Fibroblast of skin of right quadriceps (primary cell): ENCODE results near the gene DENND4C.
"Not testable (repeated sequence)": the region's sequence is repeated elsewhere in the genome, so short reads cannot be mapped to it uniquely, and the experiment has no call there.

Experiments
- DNase-seq: peaks from one replicate; pipeline ENCODE4 v3.0.0-alpha.2; 2013

The DENND4C gene

DNA sequence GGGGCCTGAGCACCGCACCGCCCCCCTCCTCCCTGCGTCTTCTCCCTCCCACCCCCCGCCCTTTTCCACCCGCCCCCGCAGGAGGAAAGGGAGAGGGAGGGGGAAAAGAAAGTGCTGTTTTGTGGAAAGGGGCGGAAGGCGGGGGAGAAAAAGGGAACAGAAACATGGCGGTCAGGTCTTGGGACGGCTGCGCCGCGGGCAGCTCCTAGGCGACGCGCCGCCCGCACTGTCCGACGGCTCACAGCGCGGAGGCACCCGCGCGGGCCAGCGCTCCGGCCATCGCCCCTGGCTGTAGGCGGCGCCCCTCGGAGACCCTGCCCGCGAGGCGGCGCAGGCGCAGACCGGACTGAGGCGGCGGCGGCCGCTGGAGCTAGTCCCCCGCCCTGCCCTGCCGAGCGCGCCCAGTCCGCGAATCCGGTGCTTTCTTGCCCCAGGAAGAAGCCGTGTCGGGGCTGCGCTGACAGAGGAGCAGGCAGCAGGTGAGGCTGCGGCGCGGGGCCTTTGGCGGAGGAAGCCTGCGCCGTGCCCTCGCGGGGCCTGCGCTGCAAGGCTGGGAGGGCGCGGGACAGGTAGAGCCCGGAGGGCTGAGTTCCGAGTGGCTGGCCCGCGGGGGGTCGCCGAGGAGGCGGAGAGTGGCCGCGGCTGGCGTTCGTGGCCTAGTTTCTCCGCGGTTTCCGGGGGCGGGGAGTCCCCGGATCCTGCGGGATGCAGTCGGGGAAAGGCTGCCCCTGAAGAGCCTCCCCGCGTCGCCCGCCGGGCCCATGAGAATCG lies at the start of gene DENND4C:
Gene DENND4C, plus strand, starts transcription at position 339 of the 771 bp plus-strand sequence. CDS start 45,482 bp downstream, outside the sequence.
- peak; percentile 81 for DNase-seq

GRCh38 chr9:19180991-19181390 lies 49.5 kb upstream of the DENND4C start:
- DNase-seq: no peak

- no peak for DNase-seq
Measured at GRCh38 chr9:19181561-19181960, 48.9 kb upstream of the DENND4C start.

GRCh38 chr9:19184144-19184917 lies 46.2 kb upstream of the DENND4C start:
- peak; percentile 75 for DNase-seq

GRCh38 chr9:19185191-19185590 lies 45.3 kb upstream of the DENND4C start:
- no peak for DNase-seq

DNA sequence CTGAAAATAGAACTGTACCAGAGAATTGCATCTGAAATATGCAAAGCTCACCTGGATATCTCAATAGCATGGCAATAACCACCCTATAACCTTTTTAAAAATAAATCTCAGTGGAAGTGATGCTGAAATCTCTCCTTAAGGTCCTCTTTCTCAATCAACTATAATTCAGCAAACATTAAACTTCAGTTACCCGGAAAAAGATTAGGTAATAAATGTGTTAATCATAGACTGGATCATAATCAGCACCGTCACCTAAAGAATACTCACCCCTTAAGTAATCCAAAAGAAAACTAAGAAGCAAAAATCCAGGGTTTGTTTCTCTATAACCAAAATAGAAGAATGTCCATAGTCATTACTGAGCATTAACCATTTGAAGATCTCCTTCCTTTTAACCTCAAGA lies 44.3 kb upstream of the DENND4C start:
- no peak for DNase-seq

DNA sequence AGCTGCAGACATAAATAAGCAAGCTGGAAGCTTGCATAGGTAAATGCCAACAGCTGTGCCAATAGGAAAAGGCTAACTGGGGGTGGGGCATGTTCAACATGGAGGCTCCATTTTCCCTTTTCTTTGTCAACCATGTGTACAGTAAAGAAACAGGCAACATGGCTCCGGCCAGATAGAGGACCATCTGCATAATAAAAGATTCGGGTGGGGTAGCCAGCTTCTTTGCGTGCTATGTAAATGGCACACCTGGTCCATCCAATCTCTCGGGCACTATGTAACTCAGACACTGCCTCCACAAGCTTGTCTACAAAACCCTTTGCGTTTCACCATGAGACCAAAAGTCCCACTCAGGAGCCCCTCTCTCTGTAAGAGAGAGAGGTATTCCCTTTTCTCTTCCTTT lies 41.7 kb upstream of the DENND4C start:
- no peak for DNase-seq

DNA sequence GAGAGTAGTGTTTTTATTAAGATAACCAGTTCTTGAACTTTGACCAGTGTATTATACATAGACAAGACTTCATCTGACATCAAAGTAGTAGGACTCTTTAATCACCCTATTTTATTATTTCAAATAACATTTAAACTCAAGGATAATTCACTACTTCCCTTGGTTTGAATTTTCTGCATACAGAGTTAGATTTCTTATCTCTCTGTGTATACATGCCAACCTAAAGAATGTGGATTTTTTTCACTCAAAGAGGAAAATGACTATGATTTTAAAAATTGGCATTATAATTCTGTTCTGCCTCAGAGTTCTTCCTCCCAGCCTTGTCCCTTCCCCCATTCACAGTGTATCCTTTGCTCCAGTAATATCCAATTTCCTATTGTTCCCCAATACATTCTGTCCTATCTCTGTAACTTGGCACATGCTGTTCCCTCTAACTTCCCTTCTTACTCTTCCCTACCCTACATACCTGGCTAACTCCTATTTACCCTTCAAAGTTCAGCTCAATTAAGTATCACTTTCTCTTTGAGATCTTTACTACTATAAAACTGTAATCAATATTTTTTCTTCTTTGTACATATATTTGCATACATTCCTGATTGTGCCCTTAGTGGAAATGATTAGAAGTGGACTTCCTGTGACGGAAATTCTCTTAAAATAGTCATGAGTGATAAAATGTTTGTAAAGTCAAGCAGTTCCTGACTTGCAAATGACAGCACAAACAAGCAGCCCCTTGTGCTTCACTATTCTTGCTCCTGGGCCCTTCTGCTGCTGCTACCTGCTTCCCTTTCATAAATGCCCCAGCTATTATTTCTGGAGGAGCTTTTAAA lies 38.1 kb upstream of the DENND4C start:
- no peak for DNase-seq

DNA sequence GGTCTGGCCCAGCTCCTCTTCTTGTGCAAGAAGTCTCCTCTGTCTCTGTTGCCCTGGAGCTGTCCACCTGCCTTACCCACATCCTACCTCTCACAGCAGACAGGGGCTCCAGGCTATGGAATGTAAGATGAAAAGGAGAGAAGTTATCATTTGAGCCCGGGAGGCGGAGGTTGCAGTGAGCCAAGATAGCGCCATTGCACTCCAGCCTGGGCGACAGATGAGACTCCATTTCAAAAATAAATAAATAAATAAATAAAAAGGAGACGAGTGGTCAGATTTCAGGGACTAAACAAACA lies 37.5 kb upstream of the DENND4C start:
- DNase-seq: no peak

- DNase-seq: not testable (repeated sequence)
Measured at GRCh38 chr9:19193358-19193973, 37.0 kb upstream of the DENND4C start.

DNA sequence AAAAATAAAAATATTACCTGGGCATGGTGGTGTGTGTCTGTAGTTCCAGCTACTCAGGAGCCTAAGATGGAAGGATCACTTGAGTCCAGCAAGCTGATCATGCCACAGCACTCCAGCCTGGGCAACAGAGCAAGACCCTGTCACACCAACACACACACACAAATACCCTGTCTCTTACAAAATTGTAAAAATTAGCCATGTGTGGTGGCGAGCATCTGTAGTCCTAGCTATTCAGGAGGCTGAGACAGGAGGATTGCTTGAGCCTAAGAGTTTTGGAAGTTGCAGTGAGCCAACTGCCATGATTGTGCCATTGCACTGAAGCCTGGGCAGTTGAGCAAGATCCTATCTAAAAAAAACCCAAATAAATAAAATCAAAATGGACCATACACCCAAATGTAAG lies 32.1 kb upstream of the DENND4C start:
- no peak for DNase-seq

DNA sequence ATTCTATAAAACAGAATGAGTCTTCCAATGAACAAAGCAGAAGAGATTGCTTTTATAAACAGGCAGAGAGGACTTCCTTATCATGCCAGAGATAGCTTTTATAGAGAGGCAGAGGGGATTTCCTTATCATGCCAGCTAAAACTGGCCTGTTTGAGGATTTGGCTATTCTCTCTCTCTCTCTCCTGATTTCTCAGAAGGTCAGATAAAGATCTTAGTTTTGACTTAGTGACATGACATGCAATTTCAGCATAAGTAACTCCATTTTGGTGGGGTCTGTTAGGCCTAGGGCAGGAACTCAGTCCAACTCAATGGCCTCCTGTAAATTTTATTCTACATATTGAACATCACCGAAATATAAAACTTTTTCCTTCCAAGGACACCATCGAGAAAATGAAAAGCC lies 31.5 kb upstream of the DENND4C start:
- DNase-seq: no peak

DNA sequence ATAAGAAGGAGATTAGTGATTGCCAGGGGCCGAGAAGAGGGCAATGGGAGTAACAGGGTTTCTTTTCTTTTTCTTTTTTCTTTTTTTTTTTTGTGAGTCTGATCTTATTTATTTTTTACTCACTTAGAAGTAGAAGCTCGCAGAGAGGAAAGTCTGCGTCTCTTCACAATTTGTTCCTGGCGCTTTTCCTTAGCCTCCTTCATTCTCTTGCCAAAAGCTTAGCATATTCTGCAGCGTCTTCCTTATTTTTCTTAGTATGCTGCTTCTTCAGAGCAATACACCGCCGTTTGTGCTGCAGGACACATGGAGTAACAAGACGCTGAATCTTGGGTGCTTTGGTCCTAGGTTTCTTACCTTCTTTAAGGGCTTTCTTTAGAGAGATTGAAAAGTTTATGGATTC lies 30.3 kb upstream of the DENND4C start:
- no peak for DNase-seq

- DNase-seq: no peak
Measured at GRCh38 chr9:19201899-19202891, 28.3 kb upstream of the DENND4C start.

DNA sequence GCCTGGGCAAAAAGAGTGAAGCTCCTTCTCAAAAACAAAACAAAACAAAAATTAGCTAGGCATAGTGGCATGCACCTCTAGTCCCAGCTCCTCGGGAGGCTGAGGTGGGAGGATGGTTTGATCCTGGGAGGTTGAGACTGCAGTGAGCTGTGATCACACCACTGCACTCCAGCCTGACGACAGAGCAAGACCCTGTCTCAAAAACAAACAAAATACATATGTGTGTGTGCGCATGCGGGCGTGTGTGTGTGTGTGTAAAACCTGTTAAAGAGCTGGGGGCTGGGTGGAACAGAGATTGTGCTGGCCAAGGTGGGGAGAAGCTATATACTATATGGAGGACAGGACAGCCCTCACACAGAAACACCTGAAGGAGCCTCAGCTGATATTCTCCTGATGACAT lies 27.4 kb upstream of the DENND4C start:
- no peak for DNase-seq

GRCh38 chr9:19208653-19209052 lies 21.8 kb upstream of the DENND4C start:
- DNase-seq: no peak

- DNase-seq: no peak
Measured at GRCh38 chr9:19209188-19209587, 21.3 kb upstream of the DENND4C start.

DNA sequence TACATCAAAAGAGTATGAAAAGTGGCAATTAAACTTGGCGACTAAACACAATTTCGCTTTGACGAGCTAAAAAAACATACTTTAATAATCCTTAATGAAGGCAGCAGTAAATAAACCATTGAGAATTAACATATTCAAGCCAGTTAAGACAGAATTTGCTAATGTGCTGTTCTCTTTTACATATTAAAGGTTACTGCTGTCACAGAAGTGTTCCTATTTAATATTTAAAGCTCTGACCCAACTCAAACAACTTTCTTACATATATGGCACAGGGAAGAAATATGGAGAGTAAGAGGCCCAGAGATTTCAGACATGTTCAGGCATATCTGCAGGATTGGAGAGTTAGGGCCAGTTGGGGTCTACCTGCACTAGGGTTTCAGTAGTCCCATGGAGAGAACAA lies 16.7 kb upstream of the DENND4C start:
- no peak for DNase-seq

DNA sequence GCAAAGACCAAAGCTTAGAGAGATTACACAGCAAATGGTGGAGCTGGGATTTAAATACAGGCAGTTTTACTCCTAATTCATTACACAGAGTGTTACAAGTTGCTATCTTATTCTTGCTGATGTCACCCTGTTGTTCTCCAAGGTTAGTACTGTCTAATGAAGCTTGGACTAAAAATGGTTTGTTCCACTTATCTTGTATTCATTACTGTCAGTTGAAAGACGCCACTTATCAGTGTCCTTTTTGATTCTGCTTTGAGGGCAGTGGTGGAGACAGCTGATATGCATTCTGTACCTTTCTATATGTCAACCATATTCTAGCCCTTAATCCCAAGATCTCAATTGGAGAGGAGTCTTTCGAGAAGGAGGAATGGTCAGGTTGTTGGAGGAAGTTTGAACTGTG lies 14.0 kb upstream of the DENND4C start:
- no peak for DNase-seq

GRCh38 chr9:19221326-19221725 lies 9.2 kb upstream of the DENND4C start:
- no peak for DNase-seq

DNA sequence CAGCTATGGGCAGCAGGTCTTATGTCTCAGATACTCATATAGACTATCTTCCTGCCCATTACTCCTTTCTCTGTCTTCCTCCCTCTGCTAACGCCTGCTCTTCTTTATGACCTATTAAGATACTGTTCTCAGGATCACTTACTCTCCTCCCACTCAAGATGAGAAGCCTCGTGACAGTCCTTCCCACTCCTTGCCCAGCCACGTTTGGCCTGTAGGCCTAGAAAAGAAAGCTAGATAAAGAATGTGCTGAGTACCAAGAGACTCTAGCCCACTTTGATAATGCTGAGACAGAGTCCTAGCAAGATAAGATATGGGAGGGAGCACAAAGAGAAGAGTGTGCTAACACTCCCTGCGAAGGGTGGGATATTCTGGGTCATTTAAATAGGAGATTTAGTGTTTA lies 6.8 kb upstream of the DENND4C start:
- DNase-seq: no peak

GRCh38 chr9:19224563-19224962 lies 5.9 kb upstream of the DENND4C start:
- DNase-seq: no peak
